Measurements from ENCODE around the gene PAF1. TPM values are rescaled to one million over a fixed set of nuclear protein-coding genes. Genes with fewer than 3 reads are reported as not detected.

The PAF1 gene
- total and polyA plus RNA-seq, 2 of the 13 experiments (the other 11 are each of a cell fraction or from before 2014, with no cell fraction given): 30.2 to 31.1 TPM

DNA sequence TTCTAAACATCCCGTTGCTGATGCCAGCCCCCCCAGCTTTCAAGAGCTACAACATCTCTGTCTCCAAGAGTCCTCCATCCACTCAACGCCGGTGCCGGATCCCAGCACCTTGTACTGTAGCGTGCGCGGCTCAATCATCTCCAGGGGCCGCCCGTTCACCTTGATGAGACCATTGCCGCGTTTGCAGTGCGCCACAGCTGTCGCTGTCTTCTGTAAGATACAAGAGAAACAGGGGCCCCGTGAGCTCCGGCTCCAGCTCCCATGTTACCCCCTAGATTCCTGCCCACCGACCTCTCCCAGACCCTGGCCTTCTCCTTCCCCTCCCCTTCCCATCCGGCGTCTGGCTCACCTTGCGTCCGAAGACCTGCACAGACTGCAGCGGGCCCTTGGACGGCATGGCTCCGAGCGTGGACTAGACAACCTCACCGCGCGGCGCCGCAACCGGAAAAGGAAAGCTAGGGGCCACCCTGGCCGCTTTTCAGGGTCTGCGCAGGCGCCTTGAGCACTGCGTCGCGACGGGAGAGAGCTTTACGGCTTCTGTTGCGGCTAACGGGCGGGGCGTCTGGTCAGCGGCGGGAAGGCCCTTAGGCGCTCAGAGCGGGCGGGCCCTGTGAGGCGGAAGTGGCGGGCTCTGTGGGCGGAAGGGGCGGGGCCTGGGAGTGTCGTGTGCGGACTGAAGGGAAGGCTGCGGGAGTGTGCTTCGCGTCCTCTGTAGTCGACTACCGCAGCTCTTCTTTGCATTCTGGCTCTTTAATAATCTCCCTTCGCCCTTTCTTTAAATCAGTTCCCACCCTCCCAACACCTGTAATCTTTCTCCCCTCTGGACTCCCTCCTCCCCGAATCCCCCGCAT, 44.8 kb upstream of the PAF1 start, which contains the start of gene RPS16 (continued):
- TF ChIP-seq, protein P1, sequence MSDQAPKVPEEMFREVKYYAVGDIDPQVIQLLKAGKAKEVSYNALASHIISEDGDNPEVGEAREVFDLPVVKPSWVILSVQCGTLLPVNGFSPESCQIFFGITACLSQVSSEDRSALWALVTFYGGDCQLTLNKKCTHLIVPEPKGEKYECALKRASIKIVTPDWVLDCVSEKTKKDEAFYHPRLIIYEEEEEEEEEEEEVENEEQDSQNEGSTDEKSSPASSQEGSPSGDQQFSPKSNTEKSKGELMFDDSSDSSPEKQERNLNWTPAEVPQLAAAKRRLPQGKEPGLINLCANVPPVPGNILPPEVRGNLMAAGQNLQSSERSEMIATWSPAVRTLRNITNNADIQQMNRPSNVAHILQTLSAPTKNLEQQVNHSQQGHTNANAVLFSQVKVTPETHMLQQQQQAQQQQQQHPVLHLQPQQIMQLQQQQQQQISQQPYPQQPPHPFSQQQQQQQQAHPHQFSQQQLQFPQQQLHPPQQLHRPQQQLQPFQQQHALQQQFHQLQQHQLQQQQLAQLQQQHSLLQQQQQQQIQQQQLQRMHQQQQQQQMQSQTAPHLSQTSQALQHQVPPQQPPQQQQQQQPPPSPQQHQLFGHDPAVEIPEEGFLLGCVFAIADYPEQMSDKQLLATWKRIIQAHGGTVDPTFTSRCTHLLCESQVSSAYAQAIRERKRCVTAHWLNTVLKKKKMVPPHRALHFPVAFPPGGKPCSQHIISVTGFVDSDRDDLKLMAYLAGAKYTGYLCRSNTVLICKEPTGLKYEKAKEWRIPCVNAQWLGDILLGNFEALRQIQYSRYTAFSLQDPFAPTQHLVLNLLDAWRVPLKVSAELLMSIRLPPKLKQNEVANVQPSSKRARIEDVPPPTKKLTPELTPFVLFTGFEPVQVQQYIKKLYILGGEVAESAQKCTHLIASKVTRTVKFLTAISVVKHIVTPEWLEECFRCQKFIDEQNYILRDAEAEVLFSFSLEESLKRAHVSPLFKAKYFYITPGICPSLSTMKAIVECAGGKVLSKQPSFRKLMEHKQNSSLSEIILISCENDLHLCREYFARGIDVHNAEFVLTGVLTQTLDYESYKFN (CRISPR knock-in tag; conservative IDR thresholded peaks at IDR 0.05): peak; percentile 63
- no peak for TF ChIP-seq ZNF569 (CRISPR knock-in tag; IDR thresholded peaks at IDR 0.05; ENCODE audit: borderline replicate concordance)
- peak; percentile 94; the same call in 1 of the 2 replicates for TF ChIP-seq ZNF350 (CRISPR knock-in tag; IDR thresholded peaks at IDR 0.05; ENCODE audit: borderline replicate concordance, low read depth)
- TF ChIP-seq THAP8 (CRISPR knock-in tag; IDR thresholded peaks at IDR 0.05; ENCODE audit: borderline replicate concordance): no peak
- TF ChIP-seq, protein P2, sequence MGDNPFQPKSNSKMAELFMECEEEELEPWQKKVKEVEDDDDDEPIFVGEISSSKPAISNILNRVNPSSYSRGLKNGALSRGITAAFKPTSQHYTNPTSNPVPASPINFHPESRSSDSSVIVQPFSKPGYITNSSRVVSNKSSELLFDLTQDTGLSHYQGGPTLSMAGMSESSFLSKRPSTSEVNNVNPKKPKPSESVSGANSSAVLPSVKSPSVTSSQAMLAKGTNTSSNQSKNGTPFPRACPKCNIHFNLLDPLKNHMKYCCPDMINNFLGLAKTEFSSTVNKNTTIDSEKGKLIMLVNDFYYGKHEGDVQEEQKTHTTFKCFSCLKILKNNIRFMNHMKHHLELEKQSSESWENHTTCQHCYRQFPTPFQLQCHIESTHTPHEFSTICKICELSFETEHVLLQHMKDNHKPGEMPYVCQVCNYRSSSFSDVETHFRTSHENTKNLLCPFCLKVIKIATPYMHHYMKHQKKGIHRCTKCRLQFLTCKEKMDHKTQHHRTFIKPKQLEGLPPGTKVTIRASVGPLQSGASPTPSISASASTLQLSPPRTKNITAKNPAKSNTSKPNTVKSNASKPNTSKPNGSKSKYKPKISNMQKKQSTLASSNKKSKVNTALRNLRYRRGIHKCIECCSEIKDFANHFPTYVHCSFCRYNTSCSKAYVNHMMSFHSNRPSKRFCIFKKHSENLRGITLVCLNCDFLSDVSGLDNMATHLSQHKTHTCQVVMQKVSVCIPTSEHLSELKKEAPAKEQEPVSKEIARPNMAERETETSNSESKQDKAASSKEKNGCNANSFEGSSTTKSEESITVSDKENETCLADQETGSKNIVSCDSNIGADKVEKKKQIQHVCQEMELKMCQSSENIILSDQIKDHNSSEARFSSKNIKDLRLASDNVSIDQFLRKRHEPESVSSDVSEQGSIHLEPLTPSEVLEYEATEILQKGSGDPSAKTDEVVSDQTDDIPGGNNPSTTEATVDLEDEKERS (CRISPR knock-in tag; IDR thresholded peaks at IDR 0.05): peak; percentile 78; the same call in 1 of the 2 replicates
- peak; percentile 53; the same call in 1 of the 2 replicates for TF ChIP-seq MYNN (CRISPR knock-in tag; IDR thresholded peaks at IDR 0.05; ENCODE audit: low read depth)
- no peak for TF ChIP-seq ZNF292 (CRISPR knock-in tag; IDR thresholded peaks at IDR 0.05; ENCODE audit: borderline replicate concordance, low read depth)
- peak; percentile 43; the same call in 1 of the 2 replicates for TF ChIP-seq ZNF44 (CRISPR knock-in tag; IDR thresholded peaks at IDR 0.05)
- no peak for TF ChIP-seq ATF5 (CRISPR knock-in tag; IDR thresholded peaks at IDR 0.05; ENCODE audit: low read depth)
- no peak for TF ChIP-seq ZNF749 (CRISPR knock-in tag; IDR thresholded peaks at IDR 0.05; ENCODE audit: borderline replicate concordance)
- TF ChIP-seq, protein P3, sequence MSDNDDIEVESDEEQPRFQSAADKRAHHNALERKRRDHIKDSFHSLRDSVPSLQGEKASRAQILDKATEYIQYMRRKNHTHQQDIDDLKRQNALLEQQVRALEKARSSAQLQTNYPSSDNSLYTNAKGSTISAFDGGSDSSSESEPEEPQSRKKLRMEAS (IDR thresholded peaks at IDR 0.05): peak; percentile 94
- TF ChIP-seq, protein P4, sequence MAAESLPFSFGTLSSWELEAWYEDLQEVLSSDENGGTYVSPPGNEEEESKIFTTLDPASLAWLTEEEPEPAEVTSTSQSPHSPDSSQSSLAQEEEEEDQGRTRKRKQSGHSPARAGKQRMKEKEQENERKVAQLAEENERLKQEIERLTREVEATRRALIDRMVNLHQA (CRISPR knock-in tag; IDR thresholded peaks at IDR 0.05): no peak
- TF ChIP-seq KDM5B (CRISPR knock-in tag; IDR thresholded peaks at IDR 0.05; ENCODE audit: borderline replicate concordance): peak; percentile 73; the same call in 1 of the 2 replicates
- TF ChIP-seq BRCA1 (CRISPR knock-in tag; IDR thresholded peaks at IDR 0.05): no peak
- no peak for TF ChIP-seq ZNF30 (CRISPR knock-in tag; IDR thresholded peaks at IDR 0.05)
- no peak for TF ChIP-seq IKZF1 (IDR thresholded peaks at IDR 0.05)

Measured in HepG2 (cell line).